GM12878 (cell line): ENCODE results near the gene CNTNAP2.

ENCODE experiments used
- BCL11A ChIP-seq: IDR thresholded peaks from 2 replicates; pipeline ENCODE4 v1.6.1; 2011; ENCODE audit warnings: low read depth, low read length
- FOXK2 ChIP-seq: fragments of 450-650 bp; IDR thresholded peaks from 2 replicates; pipeline ENCODE4 v1.6.1; 2017; ENCODE audit warnings: mild to moderate bottlenecking, moderate library complexity
- NFYB ChIP-seq: IDR thresholded peaks from 2 replicates; pipeline ENCODE4 v1.6.1; 2011; ENCODE audit warnings: low read depth, mild to moderate bottlenecking, low read length, improper control_type of control experiment, moderate library complexity; ENCODE audit not compliant: insufficient read depth
- RFX5 ChIP-seq: IDR thresholded peaks from 2 replicates; pipeline ENCODE4 v1.6.1; 2011; ENCODE audit warnings: low read depth, low read length, improper control_type of control experiment
- TF ChIP-seq, protein P1 (sequence below): IDR thresholded peaks from 2 replicates; pipeline ENCODE4 v1.6.1; 2012; ENCODE audit warnings: low read length, inconsistent platforms
- TF ChIP-seq, protein P2 (sequence below), 3 experiments: IDR thresholded peaks in 2 of 3; conservative IDR thresholded peaks in 1 of 3; 2 replicates each; pipeline ENCODE4 v1.5.1; 2011; ENCODE audit warnings: low read depth in 3 of 3, low read length in 3 of 3, mild to moderate bottlenecking in 3 of 3, control low read depth in 2 of 3, moderate library complexity in 2 of 3, inconsistent platforms in 1 of 3, mixed read lengths in 1 of 3; ENCODE audit not compliant: control insufficient read depth in 2 of 3, insufficient read depth in 1 of 3; ENCODE audit errors: extremely low read depth in 1 of 3
- TF ChIP-seq, protein P3 (sequence below): IDR thresholded peaks from 2 replicates; pipeline ENCODE4 v1.6.1; 2011; ENCODE audit warnings: low read depth, low read length, improper control_type of control experiment, borderline replicate concordance

DNA sequence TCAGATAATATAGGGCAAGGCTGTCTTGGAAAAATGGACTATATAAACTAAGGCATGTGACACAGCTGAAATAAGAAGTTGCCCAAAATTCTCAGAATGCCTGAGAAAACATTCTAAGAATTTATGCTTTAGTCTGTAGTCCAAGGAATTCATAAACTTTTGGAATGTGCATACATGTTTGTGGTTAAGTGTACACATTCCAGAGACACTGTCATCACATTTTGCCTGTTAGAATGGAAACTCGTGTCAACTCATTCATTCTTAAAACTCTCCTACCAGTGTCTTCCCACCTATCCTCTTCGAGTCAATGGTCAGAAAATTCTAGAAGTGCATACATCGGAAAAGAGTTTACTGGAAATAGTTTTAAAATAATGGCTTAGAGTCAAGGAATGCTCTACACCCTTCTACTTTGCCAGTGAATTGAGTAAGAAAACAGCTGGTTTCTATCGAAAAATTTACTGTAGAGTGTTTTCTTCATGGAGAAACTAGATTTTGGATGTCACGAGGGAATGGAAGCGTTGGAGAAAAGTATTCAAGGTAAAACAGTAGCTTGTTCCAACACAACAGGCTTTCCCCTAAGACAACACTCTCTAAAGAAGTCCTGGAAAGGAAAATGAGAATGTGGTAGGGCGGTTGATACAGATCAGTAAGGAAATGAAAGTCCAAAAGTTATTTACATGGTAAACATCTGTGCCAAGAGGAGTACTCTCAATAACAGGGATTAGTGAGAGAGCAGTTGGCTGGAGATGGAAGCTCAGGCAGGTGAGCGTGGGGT lies 1296.4 kb downstream of the CNTNAP2 start:
- TF ChIP-seq NFYB (no peak), RFX5 (no peak), FOXK2 (no peak), BCL11A (no peak)
- TF ChIP-seq, protein P1, sequence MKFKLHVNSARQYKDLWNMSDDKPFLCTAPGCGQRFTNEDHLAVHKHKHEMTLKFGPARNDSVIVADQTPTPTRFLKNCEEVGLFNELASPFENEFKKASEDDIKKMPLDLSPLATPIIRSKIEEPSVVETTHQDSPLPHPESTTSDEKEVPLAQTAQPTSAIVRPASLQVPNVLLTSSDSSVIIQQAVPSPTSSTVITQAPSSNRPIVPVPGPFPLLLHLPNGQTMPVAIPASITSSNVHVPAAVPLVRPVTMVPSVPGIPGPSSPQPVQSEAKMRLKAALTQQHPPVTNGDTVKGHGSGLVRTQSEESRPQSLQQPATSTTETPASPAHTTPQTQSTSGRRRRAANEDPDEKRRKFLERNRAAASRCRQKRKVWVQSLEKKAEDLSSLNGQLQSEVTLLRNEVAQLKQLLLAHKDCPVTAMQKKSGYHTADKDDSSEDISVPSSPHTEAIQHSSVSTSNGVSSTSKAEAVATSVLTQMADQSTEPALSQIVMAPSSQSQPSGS = no peak
- TF ChIP-seq, protein P2, sequence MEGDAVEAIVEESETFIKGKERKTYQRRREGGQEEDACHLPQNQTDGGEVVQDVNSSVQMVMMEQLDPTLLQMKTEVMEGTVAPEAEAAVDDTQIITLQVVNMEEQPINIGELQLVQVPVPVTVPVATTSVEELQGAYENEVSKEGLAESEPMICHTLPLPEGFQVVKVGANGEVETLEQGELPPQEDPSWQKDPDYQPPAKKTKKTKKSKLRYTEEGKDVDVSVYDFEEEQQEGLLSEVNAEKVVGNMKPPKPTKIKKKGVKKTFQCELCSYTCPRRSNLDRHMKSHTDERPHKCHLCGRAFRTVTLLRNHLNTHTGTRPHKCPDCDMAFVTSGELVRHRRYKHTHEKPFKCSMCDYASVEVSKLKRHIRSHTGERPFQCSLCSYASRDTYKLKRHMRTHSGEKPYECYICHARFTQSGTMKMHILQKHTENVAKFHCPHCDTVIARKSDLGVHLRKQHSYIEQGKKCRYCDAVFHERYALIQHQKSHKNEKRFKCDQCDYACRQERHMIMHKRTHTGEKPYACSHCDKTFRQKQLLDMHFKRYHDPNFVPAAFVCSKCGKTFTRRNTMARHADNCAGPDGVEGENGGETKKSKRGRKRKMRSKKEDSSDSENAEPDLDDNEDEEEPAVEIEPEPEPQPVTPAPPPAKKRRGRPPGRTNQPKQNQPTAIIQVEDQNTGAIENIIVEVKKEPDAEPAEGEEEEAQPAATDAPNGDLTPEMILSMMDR (IDR thresholded peaks at IDR 0.05 in 2 of 3, conservative IDR thresholded peaks at IDR 0.05 in 1 of 3; ENCODE audit: control insufficient read depth in 2 of 3, extremely low read depth in 1 of 3, insufficient read depth in 1 of 3, low read depth in 3 of 3, low read length in 3 of 3) = no peak
- TF ChIP-seq, protein P3, sequence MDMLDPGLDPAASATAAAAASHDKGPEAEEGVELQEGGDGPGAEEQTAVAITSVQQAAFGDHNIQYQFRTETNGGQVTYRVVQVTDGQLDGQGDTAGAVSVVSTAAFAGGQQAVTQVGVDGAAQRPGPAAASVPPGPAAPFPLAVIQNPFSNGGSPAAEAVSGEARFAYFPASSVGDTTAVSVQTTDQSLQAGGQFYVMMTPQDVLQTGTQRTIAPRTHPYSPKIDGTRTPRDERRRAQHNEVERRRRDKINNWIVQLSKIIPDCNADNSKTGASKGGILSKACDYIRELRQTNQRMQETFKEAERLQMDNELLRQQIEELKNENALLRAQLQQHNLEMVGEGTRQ = no peak
